Activated CD8-positive, alpha-beta memory T cell treated with anti-CD3 and anti-CD28 coated beads for 24 hours (primary cell): ENCODE measurements around the gene KCNIP2.
A peak's percentile ranks its signal among the peaks of the same experiment; 100 is the strongest.

ENCODE experiments used
- DNase-seq: peaks from one replicate; pipeline ENCODE4 v3.0.0-alpha.2; 2020

The KCNIP2 gene

DNA sequence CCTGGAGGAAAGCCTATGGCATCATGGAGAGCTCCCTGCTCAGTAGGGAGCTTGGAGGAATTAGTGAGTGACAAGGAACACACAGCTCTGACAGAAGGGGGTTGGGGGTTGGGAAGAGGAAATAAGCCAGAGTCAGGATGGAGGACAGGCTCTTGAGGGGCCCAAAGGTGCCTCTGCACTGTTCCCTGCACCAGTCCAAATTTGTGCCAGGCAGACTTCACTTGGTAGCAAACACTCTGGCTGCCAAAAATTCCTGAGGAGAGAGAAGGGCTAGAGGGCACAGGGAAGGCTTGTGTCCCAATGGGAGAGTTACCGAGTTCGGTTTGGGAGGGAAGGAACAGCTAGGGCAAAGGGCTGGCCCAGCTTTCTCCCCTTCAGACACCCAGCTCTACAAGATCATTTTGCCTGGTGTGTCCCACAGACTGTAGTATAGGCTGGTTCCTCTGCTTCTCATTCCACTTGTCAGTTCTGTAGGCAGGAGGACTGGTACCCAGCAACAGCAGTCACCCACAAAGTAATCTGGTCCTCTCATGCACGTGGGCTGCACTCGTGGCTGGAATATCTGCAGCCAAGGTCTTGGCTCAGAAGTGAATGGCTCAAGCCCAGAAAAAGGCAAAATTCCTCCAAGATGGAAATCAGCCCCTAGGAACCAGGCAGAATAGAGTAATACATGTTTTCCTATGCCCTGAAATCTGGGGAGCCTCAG, 8.0 kb upstream of the KCNIP2 start:
- DNase-seq = no peak

DNA sequence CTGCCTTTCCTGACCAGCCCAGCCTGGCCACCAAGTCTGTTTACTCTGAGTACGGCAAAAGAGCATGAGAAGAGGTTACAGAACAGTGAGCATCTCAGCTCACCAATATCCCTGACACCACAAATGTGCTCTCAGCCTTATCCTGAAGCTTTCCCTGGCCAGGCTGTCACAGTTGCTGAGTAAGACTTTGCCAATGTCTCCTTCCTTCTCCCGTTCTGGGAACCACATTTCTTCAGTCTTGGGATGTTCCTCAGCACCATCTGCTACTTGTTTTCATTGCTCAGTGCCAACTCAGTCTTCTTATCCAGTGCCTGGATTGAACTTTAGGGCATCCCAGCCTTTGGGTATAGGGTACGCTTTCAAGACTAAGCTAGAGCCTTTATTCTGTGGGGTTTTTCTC, 7.1 kb upstream of the KCNIP2 start:
- DNase-seq = no peak

DNA sequence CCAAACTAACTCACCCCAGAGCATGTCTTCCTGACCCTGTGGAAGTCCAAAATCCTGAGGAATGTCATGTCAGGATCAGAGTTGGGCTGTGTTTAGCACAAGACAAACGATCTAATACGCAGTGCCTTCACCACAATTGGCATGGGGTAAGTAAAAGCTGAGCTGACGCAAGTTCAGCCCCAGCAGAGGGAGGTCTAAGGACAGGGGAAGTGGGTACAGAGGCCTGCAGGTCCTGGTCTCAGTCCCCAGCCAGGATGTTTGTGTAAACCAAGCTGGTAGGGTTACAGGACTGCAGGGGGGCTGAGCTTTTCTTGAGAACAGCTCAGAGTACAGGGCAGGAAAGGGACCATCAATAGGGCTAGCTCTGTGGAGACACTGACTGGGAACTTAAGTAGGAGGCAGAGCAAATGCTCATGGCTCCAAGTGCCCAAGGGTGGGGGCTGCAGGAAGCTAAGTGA, 5.3 kb upstream of the KCNIP2 start:
- no peak for DNase-seq

DNA sequence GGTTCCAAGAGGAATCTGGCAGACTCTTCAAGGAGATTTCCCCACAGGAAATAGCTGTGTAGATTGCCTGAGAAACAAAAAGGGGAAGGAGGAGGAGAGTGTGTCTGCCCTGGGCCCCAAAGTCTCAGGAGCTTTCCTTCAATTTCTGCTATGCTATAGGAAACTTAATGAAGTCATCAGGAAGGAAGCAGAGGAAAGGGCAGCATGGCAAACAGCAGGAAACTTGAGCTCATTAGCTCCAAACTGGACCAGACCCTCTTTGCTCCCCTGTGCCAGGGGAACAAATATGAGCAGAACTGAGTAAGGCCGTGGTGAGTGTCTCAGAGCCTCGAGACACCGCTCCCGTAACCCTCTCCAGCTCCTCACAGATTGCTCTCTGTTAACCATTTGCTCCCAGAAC, 4.8 kb upstream of the KCNIP2 start:
- DNase-seq = no peak

DNA sequence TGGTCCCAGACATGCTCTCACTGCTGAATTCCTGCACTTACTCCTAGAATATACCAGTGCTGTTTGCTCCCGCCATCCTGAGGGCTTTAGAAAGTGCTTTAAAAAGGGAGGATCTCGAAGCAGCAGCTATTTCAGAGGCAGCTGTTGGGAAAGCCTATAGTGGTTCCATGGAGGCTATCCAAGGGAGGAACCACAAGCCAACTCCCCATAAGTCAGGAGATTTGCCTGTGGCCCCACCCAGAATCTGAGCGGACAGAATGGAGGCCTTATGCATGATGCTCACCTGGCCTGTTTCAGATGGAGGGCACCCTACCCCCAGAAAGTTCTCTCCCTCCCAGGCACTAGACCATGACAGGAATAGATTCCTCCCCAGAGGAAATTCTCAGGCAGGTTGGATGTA, 2.3 kb upstream of the KCNIP2 start:
- DNase-seq = no peak

DNA sequence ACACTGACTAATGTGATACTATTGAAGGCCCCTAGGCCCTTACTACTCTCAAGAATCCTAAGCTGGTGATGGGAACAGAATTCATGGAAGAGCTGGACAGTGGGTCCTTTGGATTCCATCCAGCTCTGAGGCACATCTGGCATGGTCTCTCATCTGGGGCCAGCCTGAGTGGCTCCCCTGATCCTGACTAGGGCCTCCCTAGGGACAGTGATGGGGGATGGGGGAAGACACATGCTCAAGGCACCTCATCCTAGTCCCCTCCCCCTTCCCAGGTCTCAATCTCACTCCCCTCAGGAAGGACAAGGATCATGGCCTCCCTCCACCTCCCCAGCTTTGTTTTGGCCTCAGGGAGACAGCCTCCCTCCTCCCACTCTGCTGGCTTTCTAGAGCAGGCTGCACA, 1.8 kb downstream of the KCNIP2 start:
- DNase-seq = no peak

DNA sequence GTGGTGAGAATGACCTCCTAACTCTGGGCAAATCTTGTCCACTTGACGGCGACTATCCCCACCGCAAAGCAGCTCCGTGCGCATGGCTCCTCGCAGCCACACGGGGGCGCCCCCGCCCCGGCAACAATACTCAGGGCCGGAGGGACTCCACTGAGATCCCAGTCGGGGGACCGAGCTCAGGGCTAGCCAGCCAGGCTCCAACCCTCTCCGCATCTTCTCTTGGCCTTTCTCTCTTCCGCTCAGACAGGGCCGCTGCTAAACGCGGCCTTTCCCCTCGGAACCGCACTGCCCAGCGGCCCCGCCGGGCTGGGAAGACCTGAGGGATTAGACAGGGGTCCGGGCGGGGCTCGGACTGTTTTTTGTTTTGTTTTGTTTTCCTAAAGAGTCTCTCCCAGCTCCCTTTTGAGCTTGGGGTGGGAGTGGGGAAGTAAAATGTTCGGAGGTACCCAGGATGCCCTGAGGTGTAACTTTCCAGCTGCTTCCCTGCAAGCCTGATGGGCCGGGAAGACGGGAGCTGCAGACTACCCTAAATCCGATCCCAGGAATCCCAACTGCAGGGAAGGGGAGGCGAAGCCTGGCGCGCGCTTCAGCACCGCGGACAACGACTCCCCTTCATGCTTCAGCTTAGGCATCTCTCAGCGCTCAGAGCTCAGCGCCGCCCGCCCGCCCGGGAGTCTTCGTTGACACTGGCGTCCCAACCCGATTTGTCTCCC, 2.7 kb downstream of the KCNIP2 start:
- peak; percentile 89 for DNase-seq

DNA sequence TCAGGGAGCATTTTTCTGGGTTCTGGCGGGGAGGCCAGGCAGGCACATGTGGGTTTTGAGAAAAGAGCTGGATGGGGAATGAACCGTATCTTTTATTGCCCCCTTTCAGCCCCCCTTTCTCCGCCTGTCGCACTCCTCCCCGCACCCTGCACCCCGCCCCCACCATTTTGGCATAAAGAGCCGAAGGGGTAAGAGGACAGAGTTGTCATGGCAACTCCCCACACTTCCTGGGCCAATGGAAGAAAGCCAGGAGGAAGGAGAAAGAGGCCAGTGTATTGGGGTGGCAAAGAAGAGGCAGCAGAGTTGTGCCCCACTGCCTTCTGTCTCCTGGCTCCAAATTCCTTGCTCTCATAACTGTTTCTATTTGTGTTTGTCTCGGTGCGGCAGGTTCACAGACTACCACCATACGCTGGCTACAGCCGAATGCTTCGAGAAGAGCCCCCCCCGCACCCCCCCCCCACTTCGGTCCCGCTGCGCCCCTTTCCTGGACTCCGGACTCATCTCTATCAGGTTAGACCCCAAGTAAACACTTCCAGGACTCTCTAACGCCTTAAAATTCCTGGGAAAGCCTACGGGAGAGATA, 3.4 kb downstream of the KCNIP2 start:
- DNase-seq = no peak

DNA sequence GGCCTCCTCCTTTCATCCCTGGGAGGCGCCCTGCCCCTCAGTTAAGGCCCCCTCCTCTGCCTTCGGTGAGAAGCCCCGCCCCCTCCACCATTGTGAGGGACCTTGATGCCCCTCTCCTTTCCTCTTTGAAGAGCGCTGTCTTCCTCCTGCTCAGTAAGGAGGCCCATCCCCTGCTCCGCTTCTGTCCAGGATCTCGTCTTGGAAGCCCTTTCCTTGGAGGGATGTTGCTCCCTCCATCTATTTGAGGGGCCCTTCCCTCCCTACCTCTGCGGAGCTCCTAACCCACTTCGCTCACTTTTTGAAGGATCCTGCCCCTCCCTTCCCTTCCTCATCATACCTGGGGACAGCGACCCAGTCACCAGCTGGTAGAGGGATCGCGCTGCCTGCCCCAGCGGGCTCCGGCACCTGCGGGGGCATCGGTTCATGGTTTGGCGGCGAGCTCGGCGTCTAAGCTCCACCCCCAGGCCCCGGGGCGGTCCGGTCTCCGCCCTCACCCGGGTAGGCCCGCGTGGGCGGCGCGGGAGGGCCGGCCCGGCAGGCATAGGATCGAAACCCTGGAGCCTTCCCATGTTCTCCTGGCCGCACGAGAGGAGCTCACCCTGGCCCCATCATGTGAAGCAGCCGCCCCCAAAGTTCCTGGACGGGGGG, 4.1 kb downstream of the KCNIP2 start:
- DNase-seq = peak; percentile 82

DNA sequence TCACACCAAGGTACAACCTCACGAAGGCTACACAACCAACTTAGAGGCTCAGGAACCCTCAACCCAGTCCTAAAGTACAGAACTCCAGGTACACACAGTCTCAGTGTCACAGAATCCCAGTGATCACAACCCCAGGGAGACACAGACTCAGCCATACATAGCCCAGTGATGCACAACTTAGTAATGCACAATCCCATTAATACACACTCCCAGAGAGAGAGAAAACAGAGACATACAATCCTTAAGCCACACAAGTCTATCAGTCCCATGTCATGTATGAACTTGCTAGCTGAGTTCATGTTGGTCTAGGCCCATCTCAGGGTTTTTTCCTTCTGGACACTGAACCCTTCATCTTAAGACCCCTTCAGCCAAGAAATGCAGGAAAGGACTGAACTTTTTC, 4.6 kb downstream of the KCNIP2 start:
- DNase-seq = no peak

DNA sequence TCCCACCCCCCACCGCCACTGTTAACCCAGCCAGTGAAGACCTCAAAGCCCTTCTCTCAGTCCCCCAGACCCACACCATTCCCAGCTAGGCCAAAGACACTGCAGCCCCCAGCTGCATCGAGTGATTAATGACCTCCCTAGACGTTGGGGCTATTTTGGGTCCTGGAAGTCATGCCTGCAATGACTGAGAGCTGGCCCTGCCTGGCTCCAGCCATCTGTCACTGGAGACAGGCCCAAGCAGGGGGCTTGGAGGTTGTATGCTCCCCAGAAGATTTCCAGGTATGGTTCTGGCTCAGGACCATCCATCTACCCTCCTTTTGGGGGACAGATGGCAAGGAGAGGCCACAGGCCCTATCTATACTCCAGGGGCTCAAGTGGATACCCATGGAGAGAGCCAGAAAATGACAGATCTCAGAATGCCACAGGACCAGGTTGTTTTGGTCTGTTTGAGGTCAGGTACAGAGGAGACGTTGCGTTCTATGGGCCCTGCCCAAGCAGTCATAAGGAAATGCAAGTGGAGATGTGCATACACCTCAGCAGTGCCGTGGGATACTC, 5.1 kb downstream of the KCNIP2 start:
- DNase-seq = no peak

DNA sequence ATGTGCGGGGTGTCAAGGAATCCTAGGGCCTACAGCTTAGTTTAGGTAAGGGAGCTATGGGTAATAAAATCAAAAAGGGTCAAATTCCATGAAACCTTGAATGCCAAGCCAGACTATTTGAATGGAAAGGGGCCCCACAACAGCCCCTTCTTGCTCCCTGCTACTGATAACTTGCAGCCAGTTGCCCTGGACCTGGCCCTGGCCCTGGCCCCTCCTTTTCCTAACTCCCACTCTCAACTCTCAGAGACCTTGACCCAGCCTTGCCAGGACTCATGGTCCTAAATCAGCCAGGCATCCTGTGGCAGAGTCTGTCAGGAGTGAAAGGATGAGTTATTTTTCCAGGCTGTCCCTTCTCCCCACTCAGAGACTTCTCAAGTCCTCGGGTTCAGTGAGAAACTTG, 5.9 kb downstream of the KCNIP2 start:
- no peak for DNase-seq

DNA sequence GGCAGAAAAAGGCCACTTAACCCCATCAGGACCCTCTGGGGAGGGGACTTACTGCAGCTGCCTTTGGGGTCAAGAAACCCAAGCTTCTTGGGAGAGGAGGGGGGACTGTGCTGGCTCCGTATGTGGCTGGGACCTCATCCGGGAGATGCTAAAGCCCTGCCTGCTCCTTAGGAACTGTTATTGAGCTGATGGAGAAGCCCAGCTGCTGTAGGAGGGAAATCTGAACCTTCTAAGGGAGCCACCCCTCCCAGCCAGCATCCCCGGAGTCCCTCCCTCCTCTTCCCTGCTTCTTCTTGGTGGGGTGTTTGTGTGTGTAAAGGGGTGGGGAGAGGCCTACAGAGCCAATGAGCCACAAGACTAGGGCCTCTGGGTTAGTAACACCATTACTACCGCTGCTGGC, 8.2 kb downstream of the KCNIP2 start:
- DNase-seq = no peak

DNA sequence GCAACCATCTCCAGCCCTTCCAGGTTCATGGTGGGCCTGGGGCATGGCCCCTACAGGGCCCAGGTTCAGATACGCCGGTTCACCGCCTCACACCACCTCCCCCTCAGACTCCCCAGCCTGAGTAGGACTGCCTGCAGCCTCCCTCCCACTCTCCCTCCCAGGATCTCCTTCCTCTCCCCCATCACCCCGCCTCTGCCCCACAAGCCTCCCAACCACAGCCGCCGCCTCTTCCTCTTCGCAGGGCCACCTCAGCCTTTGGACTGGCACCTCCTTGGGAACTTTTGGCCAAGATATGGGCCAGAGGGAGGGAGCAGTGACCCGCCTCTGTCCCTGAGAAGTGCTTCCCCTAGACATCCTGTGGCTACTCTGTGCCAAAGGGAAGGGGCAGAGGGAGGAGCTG, 9.3 kb downstream of the KCNIP2 start:
- DNase-seq = no peak

DNA sequence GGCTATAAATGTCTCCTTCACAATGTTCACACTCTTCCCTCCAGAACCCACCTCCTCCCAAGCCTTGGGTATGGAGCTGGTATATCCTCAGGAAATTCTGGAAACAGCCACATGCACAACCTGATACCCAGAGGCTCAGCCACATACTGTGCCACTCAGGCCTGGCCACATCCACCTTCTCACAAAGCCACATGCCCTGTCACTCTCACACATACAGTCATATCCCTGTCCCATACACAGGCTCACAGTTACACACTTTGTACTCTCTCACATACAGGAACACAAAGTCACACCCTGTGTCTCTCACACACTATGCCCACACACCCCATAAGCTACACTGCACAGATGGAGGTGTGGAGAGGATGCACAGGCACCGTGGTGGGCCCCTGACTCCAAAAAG, 10.1 kb downstream of the KCNIP2 start:
- DNase-seq = no peak

DNA sequence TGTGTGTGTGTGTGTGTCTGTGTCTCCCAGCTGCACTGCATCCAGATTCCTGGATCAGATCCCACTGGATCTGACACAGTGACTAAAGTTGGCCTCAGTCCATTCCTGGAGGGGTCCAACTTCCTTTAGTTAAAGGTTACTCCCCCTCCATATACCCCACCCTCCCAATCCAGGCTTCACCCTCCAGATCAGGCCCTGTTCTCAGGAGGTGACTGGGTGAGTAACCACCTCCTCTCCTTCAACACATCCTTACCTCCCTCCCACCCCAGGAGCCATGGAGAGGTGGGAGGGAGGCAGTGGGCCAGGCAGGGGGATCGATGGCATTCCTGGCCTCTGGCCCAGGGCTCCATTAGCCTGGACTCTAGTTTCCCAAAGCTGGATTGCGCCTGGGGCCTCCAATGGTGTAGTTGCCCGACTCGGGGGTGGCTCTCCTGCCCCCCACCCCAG, 11.3 kb downstream of the KCNIP2 start:
- no peak for DNase-seq

DNA sequence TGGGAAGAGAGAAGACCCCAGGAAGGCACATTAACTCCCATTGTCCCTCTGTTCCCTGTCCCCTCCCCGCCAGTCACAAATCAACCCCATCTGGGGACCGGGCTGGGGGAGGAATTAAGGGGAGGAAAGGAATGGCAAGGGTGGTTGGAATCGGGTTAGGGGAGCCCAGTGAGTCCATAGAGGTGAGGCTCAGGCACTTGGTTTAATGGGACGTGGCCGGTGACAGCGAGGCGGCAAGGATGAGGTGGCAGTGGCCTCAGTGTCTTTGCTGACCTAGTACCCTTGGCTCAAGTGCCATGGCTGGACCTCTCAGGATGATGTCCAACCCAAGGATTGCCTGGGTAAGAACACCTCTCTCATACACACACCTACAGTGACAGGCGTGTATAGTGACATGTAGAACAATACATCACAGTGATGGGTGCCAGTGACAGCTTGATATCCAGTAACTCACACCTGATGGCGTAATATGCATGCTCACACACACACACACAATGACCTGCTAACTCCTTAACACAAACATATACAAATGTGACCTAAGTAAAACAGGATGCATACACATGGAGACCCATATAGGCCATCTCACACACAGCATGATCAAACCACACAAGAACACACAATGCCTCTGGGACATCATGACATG, 12.3 kb downstream of the KCNIP2 start:
- DNase-seq = no peak

DNA sequence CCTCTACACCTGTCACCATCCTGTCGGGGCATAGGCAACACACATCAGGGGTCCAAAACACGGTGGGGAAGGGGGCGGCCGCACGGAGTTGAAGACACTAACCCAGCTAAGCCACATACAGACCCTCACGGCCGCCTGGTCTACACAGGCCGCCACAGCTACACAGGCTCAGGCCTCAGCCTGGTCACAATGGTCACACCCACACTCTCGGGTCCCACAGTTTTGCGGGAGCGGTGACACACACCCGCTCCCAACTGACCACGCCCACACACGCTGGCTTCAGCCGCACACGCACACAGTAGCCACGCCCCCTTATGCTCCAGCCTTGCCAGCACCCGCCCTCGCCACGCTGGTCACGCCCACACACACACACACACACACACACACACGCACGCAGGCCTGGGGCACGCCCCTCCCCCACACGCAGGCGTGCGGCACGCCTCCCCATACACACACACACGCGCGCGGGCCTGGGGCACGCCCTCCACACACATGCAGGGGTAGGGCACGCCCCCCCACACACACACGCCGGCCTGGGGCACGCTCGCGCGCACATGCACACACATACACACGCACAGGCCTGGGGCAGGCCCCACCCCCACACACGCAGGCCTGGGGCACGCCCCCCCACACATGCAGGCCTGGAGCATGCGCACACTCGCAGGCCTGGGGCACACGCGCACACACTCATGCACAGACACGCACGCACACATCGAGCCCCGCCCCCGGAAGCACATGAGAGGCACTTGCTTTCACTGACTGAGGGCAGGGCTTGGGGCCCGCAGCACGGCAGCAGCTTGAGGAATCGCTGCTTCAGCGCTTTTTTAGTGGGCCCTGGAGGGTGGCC, 13.1 kb downstream of the KCNIP2 start:
- peak; percentile 94 for DNase-seq

DNA sequence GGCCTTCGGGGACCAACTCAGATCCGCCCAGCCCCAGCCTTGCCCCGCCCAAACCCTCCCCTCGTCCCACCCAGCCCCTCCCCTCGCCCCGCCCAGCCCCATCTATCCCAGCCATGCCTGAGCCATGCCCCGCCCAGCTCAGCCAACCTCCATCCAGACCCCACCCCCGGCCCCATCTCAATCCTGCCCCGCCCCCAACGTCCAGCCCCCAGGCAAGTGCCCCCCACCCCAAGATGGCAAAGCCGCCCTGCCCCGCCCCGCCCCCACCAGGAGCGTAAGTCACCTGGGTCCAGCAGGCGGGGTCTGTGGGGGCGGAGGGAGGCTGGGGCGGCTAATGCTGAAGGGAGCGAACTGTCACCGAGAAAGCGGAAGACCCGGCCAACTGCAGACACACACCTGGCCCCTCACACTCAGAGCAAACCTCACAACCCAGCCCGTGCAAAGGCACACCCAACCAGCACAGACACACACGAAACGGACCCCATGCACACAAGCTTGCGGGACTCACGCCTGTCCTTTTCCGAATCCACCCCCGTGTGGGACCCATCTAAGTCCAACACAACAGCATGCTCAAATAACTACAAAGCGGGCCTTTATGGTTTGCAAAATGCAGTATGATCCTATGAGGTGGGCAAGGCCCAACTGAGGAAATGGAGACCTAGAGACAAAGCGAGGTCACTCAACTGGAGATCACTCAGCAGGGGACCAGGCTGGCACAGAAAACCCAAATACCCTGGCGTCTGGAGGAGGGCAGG, 13.9 kb downstream of the KCNIP2 start:
- peak; percentile 78 for DNase-seq

DNA sequence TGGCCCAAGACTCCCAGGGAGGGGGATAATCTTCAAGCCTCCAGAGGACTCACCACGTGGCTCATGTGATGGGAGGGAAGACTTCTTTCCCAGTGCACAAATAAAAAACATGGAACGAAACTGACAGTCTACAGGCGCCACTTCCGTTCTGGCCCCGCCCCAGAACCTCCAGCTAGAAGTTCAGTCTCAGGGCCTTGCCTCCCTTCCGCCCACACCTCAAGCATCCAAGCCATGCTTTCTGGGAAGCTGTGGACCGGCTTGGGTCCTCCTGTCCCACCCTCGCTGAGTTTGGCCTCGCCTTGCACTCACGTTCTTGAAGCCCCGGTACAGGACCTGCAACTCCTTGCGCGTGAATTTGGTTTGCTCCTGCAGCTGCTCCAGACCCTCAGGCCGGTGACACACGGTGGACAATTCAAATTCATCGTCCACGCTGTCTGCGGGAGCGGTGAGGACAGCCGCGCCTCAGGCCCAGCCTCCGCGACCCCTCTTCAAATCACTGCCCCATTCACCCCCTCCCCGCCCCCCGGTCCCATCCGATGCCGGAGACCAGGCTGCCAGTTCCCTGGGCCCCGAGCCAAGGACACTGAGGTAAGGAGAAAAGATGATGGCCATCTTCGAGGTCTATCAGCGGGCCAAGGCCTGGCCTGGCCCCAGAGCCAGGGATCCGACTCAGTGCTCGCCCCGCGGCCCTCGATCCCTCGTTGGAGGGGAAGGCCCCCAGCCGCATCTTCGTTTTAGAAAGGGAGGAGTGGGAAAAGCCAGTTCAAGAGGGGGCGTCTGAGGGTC, 14.6 kb downstream of the KCNIP2 start:
- DNase-seq = no peak
